Embryonic facial prominence (tissue), 1 donor: ENCODE results near the gene SERPINA10.
"Not testable (repeated sequence)": the region's sequence is repeated elsewhere in the genome, so short reads cannot be mapped to it uniquely, and the experiment has no call there.

ENCODE experiments used
- DNase-seq: peaks from one replicate; pipeline ENCODE4 v3.0.0-alpha.2; 2016; ENCODE audit errors: extremely low spot score

SERPINA10 gene

GRCh38 chr14:94284221-94284620 is 8.8 kb downstream of the SERPINA10 start:
- DNase-seq = no peak

GRCh38 chr14:94282991-94283723 is 9.9 kb downstream of the SERPINA10 start:
- no peak for DNase-seq

DNA sequence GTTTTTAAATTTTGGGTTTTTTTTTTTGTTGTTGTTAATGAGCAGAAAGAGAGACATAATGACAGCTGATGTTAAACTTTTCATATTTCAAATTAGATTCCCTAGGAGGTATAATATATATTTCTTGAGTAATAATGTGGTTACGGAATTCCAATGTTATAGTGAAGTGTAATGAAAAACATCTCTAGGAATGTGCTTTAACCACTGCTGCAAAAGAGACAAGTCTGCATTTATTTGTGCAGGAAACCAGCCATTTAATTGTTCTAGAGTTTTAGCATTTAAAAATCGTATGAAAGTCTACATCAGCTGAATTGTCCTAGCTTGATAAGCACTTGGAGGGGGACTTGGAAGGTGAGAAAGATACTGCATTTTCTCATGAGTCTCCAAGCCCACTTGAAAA is 14.3 kb downstream of the SERPINA10 start:
- DNase-seq = no peak

- DNase-seq = not testable (repeated sequence)
These were observed 16.0 kb downstream of the SERPINA10 start for GRCh38 chr14:94276898-94277561.

DNA sequence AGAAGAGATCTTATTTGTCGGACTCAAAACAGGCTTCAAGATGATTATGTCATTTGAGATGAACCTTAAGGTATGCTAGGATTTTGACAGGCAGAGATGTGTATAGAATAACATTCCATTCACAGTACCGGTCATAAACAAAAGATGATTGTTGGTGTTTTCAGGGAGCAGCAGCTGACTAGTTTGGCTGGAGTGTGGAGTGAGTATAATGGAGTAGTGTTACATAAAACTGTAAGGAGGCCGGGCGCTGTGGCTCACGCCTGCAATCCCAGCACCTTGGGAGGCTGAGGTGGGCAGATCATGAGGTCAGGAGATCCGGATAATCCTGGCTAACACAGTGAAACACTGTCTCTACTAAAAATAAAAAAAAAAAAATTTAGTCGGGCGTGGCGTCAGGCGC is 23.9 kb downstream of the SERPINA10 start:
- DNase-seq = peak; percentile 8

DNA sequence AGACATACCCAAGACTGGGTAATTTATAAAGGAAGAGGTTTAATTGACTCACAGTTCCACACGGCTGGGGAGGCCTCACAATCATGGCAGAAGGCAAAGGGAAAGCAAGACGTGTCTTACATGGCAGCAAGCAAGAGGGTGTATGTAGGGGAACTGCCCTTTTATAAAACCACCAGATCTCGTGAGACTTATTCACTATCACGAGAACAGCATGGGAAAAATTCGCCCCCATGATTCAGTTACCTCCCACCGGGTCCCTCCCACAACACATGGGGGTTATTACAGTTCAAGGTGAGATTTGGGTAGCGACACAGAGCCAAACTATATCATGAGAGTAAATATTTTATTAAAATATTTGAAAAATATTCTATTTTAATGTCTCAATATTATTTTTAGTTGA is 24.5 kb downstream of the SERPINA10 start:
- DNase-seq = not testable (repeated sequence)

DNA sequence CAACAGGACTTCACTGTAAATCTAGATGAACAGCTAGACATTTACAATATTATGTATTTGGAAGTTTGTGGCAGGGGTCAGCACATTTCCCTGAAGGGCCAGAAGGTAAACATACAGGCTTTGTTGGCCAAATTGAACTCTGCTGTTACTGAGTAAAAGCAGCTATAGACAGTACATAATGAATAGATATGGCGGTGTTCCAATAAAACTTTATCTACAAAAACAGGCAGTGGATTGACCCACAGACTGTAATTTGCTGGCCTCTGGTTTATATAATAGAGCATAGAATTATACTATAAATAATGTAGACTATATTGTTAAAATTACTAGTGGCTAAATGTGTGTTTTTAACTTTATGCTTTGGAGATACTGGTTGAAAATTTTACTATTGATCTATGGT is 25.7 kb downstream of the SERPINA10 start:
- DNase-seq = no peak

GRCh38 chr14:94264195-94264594 is 28.9 kb downstream of the SERPINA10 start:
- DNase-seq = not testable (repeated sequence)

DNA sequence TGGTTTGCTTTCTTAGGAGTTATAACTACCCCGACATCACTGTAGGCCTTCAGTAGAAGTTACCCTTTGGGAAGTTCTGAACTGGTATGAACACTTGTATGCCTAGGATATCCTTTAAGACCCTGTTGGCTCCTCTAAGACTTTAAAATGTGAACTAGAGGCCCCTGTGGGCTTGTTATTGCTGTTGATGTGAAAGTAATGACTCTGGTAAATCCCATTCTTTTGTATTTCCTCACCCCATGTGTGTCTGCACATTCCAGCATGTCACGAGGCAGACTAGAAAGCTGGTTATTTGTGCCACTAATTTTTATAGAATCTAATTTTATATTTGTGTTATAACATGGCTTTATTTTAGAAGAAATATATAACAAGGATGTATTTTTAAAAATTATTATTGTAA is 48.9 kb downstream of the SERPINA10 start:
- no peak for DNase-seq

DNA sequence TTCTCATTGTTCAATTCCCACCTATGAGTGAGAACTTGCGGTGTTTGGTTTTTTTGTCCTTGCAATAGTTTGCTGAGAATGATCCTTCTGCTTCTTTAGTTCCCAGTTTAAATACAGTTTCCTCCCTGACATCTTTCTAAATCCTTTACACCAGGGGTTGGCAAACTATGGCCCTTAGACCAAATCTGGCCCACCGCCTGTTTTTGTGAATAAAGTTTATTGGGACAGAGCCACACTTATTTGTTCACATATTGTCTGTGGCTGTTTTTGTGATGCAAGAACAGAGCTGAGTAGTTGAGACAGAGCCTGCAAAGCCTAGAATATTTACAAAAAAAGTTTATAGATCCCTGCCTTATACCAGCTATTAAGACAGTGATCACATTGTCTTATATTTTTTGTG is 53.7 kb downstream of the SERPINA10 start:
- DNase-seq = no peak

GRCh38 chr14:94237983-94238382 is 55.1 kb downstream of the SERPINA10 start:
- DNase-seq = no peak

GRCh38 chr14:94237046-94237445 is 56.0 kb downstream of the SERPINA10 start:
- DNase-seq = no peak
